OCI-M1 (cell line): Measurements from ENCODE around the gene BRIP1.
A peak's percentile ranks its signal among the peaks of the same experiment; 100 is the strongest.

Experiments used
- DNase-seq: peaks from one replicate; lab custom pipeline; 2025; lab: John Stamatoyannopoulos, UW

Gene BRIP1

DNA sequence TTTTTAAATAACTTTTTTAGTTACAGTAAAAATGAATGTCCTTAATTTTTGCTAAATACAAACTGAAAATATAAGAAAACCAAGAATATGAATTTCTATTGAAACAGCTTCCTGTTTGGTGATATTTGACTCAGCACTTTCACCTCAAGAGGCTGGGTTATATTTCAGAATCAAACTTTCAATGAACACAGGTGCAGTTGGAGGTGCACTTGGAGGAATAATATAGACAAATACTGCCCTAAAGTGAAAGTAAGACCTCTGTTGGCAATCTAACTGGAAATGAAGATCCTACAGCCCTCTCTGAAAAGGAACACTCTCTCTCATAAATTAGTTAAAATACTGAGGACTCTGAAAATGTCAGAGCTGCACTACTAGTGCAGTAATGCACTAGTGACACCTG is 106.2 kb downstream of the BRIP1 start:
- DNase-seq: peak; percentile 42

DNA sequence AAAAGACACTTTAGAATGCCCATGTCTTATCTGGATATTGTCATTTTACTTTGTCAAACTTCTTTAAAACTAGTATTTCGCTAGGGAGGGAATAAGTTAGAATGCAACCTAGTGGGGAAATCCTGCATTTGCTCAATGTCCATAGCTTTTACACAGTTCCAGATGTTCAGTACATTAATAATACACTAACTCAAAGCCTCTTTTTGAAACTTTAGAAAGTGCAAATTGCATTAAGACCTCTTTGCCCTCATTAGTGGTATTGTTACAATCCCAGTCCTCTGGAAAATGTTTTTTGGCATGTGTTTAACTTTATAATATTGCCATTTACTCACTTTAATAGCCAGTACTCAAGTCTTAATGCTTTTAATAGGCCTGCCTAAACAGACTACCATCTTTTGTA is 106.8 kb downstream of the BRIP1 start:
- DNase-seq: no peak

DNA sequence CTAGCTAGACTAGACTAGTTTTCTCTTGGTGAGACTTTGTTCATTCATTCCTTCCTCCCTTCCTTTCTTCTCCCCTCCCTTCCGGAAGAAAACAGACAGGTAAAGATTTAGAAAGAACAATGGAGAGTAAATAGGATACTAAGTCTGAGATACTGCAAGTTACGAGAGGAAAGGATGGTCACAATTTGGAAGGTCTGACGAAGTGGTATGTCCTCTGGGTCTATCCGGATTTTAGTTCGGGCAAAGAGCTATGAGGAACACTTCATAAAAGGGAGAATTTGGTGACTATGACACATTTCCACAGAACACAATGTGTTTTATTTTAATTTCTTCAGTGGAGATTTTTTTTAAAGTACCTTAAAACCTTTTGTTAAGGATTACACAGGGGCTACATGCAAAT is 107.7 kb downstream of the BRIP1 start:
- no peak for DNase-seq

DNA sequence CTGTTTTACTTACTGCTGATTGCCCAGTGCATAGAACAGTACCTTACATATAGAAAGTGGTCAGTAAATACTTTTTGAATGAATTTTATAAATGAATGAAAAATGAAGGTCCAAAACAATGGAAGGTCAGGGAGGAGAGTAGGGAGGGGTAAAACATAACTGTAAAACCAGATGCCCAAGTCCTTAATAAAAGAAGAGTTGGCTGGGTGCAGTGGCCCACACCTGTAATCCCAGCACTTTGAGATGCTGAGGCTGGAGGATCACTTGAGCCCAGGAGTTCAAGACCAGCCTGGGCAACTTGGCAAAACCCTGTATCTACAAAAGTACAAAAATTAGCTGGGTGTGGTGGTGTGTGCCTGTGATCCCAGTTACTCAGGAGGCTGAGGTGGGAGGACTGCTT is 108.2 kb downstream of the BRIP1 start:
- peak; percentile 41 for DNase-seq

DNA sequence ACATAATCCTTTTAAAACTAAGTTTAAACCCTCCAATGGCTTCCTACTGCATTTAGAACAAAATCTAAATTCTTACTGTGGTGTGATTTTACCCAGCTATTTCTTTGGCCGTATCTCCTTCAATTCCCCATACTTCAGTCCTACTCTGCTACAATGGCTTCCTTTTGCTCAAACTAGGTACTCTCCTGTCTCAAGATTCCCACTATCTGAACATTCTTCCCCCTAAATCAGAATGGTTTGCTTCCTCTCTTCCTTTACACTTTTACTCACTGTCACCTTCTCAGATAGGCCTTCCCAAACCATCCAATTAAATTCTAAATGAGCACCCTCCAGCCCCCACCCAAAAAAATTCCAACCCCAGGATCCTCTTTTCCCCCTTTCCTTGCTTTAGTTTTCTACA is 109.2 kb downstream of the BRIP1 start:
- no peak for DNase-seq

DNA sequence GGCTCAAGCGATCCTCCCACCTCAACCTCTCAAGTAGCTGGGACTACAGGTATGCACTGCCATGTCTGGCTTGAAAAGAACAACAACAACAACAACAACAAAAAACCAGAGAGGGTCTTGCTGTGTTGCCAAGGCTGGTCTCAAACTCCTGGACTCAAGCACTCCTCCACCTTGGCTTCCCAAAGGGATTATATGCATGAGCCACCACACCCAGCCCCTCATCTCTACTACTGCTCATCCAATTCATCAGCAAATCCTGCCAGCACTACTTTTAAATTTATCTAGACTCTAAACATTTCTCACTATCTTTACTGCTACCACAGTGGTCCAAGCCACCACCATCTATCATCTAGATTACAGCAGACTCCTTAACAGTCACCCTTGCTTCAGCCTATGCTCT is 109.6 kb downstream of the BRIP1 start:
- no peak for DNase-seq

DNA sequence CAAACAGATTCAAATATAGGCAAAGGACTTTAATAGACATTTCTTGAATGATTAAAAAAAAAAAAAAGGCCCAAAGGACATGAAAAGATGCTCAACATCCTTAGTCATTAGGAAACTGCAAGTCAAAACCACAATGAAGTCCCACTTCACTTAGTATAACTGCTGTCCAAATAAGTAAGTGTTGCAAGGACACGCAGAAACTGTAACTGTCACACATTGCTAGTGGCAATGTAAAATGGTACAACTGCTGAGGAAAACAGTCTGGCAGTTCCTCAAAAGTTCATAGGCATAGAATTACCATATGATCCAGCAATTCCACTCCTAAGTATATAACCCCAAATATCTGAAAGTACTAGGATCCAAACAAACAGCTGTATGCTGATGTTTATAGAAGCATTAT is 112.7 kb downstream of the BRIP1 start:
- DNase-seq: no peak

DNA sequence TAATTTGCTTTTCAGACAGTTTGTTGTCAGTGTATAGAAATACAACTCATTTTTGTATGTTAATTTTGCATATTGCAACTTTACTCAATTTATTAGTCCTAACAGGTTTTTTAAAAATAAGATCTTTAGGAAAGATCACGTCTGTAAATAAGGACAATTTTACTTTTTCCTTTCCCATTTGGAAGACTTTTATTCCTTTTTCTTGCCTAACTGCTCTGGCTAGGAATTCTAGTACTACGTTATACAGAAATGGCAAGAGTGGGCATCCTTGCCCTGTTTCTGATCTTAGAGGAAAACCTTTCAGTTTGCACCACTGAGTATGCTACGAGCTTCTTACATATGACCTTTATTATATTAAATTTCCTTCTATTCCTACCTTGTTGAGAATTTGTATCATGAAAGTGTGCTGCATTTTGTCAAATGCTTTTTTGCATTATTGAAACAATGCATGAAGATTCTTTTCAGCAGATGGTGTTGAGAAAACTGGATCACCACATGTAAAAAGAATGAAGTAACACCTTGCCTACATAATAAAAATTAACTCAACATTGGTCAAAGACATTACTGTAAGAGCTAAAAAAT is 113.4 kb downstream of the BRIP1 start:
- DNase-seq: no peak

DNA sequence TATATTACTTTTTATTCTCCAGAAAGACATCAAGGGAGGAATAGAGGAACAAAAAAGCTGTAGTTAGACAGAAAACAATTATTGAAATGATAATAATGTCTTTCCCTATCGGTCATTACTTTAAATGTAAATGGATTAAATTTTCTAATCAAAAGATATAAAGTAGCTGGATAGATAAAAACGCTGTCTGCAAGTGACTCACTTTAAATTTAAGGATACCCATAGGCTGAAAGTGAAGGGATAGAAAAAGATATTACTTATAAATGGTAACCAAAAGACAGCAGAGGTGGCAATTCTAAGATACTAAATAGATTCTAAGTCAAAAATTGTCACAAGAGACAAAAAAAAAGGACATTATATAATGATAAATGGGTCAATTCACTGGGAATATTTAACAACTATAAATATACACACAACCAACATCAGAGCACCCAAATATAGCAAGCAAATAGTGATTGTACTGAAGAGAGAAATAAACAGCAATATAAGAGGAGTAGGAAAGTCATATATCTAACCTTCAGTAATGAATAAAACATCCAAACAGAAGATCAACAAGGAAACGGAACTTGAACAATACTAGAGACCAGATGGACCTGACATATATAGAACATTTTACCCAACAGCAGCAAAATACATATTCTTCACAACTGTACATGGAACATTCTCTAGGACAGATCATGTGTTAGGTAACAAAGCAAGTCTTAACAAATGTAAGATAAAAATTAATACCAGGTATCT is 116.9 kb downstream of the BRIP1 start:
- no peak for DNase-seq

DNA sequence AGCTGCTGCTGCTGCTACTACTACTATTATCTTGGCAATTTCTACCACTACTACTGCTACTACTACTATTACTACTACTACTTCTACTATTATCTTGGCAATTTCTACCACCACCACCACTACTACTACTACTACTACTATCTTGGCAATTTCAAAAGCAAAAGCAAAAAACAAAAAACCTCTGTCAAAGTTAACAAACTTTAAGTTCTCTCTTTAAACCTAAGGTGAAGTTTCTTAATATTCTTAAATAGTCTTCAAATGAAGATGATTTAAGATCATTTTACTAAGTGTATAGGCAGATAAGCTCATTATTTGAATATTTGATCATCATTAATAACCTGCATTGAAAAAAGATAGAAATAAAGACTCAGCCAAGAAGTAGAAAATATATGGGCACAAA is 118.5 kb downstream of the BRIP1 start:
- no peak for DNase-seq

DNA sequence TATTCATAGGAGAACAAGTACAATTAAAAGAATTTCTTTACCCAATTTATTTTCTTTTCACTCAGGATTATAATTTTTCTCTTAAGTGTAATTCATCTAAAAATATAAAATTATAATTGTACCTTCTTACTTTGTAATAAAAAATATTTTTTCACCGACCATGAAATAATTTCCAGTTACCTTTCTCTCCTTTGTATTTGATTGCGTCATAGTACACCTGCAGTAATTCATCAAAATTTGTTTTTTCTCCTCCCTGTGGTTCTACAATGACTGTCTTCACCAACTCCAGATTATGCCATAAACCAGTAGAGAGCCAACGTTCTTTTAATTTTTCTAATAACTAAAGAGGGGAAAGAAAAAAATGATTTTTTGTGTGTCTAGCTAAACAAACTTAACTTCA is 119.1 kb downstream of the BRIP1 start:
- no peak for DNase-seq

DNA sequence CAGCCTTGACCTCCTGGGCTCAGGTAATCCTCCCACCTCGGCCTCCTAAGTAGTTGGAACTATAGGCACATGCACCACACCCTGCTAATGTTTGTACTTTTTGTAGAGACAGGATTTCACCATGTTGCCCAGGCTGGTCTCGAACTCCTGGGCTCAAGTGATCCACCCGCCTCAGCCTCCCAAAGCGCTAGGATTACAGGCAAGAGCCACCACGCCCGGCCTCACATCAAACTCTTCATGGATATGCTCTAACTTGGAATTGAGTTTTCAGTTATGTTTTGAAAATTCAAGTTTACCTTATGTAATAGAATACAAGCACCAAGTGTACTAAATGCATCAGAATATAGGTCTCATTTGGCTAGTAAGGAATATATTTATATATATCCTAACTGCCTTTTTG is 119.6 kb downstream of the BRIP1 start:
- DNase-seq: no peak

DNA sequence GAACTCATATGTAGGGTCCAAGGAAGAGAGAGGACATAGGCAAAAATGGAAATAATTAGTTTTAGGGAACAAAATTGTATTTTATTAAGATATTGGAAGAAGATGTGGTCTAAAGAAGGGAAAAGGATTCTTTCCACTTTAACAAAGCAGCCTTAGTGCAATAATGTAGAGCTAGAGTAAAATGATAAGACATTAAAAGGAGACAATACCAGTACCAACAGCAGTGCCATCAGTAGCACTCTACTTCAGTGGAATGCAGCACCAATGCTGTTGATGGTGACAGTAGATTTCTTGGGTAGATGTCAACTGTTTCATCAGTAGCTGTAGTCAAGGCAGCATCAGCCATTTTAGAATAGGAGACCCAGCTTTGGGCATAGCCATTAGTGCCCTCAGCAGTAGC is 124.3 kb downstream of the BRIP1 start:
- no peak for DNase-seq

DNA sequence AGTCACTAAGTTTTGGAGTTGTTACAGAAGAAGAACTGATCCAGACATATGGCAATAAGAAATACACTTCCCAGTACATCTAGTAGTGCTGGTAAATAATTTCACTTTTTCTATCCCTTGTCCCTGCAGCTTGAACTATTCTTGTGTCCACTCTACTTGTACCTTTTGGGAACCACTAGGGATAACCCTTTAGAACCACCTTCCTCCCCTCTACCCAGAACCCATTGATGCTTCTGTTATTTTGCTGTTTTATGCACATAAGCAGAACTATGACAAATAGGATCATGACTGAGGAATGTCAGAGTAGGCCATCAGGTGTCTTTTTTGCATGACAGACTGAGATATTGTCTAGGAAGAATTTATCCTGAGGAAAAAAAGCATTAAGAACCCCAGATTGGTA is 125.1 kb downstream of the BRIP1 start:
- DNase-seq: no peak

DNA sequence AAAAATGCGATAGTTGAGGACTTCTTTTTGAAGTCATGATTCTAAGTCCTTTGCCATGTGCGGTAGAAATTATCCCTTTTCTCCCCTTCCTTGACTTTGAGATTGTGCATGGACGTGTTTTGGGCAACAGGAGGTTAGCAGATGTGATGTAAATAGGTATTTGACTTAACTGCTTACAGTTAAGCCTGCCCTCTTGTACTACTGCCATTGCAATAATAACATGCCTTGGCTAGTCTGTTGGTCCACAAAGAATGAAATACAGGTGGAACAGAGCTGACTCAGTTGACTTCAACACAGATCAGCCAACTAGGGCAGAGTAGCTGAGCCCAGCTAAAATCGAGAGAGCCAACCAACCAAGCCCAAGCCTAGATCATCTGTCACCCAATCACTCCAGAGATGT is 125.5 kb downstream of the BRIP1 start:
- no peak for DNase-seq

DNA sequence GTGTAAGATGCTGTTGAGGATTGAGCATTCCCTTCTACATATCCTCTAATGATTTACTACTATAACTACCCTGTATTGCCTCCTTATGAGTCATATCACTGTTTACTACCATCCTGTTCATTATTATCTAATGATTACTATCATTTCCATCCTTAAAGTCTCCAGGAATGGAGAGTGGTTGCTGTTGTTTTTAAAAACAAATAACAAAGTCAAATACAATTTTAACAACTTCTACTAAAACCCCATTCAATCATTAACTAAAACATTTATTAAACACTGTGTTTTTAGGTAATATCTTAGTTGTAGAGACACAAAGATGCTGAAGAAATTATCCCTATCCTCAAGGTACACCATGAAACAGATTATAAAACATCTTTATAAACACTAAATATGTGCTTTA is 126.9 kb downstream of the BRIP1 start:
- DNase-seq: no peak

DNA sequence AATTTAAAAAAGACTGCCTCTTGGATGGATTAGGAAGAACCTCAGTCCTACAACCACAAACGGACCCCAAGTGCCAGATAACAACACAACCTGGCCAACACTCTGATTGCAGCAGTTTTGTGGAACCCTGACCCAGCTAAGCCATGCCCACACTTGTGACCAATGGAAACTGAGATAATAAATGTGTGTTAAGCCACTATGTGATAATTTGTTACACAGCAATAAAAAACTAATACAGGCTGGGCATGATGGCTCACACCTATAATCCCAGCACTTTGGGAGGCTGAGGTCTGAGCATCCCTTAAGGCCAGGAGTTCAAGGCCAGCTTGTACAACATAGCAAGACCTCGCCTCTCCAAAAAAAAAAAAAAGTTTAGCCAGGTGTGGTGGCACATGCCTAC is 127.5 kb downstream of the BRIP1 start:
- no peak for DNase-seq

DNA sequence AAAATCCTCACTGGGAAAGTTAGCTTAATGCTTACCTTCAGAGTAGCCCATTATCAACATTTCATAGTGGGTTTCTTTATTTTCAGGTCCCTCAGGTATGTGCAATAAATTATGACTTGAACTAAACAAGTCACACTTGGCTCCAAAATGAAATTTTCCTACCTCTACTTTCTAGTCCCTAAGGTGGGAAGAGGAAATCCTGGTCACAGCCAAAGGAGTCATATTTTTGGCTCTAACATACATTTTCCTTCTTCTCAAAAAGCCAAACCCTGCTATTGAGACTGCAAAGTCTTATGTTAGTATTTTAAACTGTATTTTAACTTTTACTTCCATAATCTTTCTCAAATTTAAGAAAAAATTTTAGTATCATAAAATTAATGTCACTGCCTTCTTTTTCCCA is 128.9 kb downstream of the BRIP1 start:
- no peak for DNase-seq

DNA sequence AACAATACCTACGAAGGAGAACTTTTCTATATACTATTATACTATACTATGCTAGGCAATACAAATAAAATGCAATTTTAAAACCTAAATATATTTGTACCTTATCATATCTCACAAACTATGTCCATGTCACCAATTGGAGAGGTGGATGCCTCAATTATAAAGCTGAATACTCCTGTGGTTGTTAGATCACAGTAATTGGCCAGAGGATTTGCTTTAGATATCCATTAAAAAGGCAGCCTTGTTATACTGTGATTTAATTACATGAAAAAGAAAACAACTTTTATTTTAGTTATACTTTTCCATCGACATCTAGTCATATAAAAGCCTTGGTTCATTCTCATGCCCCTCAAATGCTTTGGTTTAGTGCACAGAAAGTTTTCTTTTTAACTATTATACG is 129.3 kb downstream of the BRIP1 start:
- DNase-seq: no peak

DNA sequence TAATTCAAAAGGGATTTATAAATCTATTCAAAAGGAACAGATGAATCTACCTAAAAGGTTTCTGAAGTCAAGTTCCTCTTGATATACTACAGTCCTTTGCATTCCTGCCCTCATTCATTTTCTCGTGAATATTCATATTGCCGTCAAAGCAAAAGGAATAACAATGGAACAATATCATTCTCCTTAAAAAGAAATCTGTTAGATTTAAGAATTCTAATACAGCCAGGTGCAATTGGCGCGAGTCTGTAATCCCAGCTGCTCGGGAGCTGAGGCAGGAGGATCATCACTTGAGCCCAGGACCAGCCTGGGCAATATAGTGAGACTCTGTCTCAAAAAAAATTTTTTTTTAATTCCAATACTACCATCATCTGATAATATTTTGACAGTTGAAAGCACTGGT is 130.3 kb downstream of the BRIP1 start:
- DNase-seq: no peak

DNA sequence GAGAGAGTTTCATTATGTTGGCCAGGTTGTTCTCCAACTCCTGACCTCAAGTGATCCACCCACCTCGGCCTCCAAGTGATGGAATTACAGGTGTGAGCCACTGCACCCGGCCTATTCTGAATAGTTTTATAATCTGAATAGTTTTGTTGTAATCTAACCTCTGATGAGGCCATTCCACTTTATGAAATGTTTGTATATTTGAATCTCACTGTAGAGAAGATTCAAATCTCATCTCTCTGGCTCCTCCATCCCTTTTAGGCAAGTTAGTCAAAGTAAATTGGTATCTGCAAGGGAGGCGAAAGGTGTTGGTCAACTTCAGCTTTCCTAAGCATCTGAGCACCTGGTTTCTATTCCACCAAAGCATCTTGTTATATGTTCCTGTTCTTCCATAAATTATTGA is 131.2 kb downstream of the BRIP1 start:
- DNase-seq: no peak

DNA sequence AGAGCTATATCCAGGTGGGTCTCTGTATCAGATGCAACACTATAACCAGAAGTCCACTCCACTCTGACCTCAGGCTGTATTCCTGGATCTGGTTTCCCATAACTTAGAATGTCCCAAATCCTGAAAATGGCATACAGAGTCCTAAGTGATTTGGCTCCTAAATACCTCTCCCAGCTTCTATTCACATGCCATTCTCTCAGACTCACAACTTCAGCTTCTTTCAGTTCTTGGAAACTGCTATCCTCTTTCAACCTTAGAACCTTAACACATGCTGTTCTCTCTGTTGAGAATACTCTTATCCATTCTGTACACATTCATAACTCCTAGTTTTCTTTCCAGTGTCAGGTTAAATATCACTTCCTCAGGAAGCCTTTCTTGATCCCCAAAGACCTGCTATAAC is 132.0 kb downstream of the BRIP1 start:
- no peak for DNase-seq

DNA sequence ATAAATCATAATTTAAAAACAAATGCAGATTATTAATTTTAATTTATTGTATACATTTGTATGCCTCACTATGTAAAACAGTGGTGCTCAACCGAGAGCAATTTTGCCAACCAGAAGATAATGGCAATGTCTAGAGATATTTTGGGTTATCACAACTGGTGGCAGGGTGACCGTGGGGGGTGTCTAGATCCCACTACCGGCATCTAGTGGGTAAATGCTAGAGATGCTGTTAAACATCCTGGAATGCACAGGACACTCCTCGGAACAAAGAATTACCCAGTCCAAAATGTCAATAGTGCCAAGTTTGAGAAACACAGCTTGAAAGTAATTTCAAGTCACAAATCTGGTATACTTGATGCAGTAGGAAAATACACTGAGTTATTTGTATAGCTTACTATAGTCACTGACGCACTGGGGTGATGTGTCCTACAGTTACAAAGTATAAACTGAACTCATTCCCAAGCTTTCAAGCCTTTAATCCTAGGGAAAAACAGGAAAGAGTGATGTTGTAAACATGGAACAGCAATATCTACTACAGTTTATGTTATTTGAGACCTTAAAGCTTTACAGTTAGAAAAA is 133.5 kb downstream of the BRIP1 start:
- no peak for DNase-seq

DNA sequence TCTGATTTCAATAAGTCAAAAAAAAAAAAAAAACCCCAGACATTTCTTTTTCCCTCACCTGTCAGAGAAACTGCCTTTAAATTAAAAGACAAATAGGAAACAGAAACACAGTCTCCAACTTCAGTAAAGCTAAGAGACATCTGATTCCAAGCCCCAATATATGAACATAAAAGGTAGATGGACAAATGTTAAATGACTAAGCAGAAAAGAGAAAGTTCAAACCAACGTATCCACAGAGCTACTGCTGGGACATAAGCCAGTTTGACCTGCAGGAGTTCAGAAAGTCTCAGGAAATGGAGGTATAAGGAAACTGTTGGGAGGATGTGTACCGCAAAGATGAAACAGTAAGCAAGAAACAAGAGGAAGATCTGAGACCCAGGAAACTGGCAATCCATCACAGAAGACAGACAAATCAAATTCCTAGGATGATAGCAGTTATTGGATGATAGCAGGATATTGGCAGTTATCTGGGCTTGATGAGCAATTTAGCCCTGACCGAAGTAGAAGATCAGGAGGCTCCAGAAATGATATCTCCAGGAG is 135.0 kb downstream of the BRIP1 start:
- DNase-seq: peak; percentile 35
